ENCODE results near the gene USH1C. TPM values are rescaled to one million over a fixed set of nuclear protein-coding genes. Genes with fewer than 3 reads are reported as not detected.

Gene USH1C
- polyA plus RNA-seq, 6 donors from 2014 or later: not detected

DNA sequence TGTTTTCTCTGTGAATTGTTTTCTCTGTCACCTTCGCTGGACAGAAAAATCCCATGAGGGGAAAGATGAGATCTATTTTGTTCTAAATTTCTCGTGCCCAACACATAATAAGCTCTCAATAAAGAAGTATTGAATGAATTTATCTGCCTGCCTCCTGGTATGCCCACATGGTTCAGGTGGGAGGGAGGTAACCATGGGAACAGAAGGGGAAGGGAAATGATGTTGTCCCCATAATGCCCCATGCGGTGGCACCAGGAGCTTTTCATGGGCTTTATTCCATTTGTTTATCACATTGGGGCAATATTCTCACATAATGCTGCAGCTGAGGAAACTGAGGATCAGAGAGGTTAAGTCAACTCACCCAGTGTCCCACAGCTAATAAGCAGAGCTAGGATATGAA is 8.7 kb downstream of the USH1C start:
- Mint-ChIP-seq H3K9me3 (no peaks in the 10 kb centered on the region), H3K4me3 (no peak overlapping the region), H3K27ac (no peak overlapping the region), H3K36me3 (no peaks in the 10 kb centered on the region), H3K4me1 (no peaks in the 10 kb centered on the region), H3K27me3 (peaks cover 0 to 19% (median 5%) of the 10 kb centered on the region in 3 donors)
- no peak for DNase-seq
- no peak for ATAC-seq (ENCODE audit: low read depth in 2 of 2)

DNA sequence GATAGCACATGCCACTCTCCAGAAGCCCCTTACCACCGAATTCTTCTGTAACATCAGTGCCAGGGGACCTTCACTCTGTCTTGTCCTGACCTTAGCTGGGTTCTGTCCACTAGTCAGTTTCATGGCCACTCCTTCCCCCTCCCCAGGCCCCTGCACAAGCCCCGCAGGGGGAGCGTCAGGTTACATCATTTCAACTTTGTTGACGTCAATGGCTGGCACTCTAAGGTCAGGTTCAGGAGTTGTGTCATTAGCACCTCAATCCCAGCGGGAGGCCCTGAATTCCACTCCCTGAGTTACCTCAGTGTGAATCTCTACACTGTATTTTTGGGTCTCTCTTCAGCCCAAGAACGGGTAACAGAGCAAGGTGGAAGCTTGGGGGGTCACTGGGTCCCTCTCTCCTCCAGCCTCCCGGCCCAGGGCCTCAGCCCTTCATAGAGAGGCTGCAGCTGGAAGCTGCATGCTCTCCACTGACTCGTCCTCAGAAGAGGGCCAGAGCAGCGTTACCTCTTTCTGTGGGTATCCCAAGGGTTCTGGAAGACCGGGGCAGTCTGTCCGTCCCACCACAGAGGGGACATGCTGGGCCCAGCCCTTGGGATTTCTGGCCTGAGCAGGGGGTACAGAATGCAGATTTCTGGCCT is 10.3 kb downstream of the USH1C start:
- no peak for DNase-seq
- Mint-ChIP-seq H3K9me3 (no peaks in the 10 kb centered on the region), H3K4me3 (no peak overlapping the region), H3K27me3 (peaks cover 4 to 16% (median 5%) of the 10 kb centered on the region in 3 donors), H3K27ac (no peak overlapping the region), H3K36me3 (no peaks in the 10 kb centered on the region), H3K4me1 (no peaks in the 10 kb centered on the region)
- no peak for ATAC-seq (ENCODE audit: low read depth in 2 of 2)

DNA sequence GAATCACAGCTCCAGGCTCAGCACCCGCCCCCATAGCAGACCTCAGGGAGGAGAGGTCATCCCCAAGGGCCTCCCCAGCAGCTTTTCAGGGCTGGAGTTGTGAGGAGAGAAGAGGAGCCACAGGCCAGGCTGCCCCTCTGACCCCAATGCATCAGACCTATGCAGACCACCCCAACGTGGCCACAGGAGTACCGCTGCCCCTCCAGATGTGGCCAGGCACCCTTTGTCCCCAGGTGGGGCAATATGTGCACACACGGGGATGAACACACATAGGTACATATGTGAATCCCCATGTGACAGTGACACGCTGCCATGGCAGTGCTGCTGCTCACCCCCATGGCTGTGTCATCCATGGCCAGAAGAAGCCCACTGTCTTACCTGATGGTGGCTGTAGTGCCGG is 10.9 kb downstream of the USH1C start:
- no peaks in the 10 kb centered on the region for H3K9me3 Mint-ChIP-seq
- no peak for ATAC-seq (ENCODE audit: low read depth in 2 of 2)

DNA sequence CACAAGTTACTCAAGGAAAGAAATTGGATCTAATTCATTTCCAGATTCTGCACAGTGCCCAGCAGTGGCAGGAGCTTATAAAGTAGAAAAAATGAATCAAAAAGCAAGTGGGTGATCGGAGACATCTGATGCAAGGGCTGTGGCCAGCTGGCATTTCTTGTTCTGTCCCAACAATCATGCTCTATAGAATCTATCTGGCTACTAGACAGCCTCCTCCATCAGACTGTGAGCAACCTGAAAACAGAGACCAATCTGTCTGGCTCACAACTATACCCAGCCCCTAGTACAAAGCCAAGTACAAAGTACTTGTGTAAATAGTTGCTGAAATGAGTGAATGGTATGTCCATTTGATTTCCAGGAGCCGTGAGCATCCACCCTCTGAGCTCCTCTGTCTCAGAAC is 11.4 kb downstream of the USH1C start:
- Mint-ChIP-seq H3K9me3 (no peaks in the 10 kb centered on the region), H3K27me3 (peaks cover 4 to 16% (median 10%) of the 10 kb centered on the region in 3 donors), H3K4me3 (no peak overlapping the region), H3K27ac (no peak overlapping the region), H3K36me3 (no peaks in the 10 kb centered on the region), H3K4me1 (no peaks in the 10 kb centered on the region)
- DNase-seq (no peak), ATAC-seq (ENCODE audit: low read depth in 2 of 2) (no peak)

More for the DNA sequence above, 10.9 kb downstream of the USH1C start:
- Mint-ChIP-seq H3K27ac (no peak overlapping the region), H3K27me3 (peaks cover 4 to 16% (median 5%) of the 10 kb centered on the region in 3 donors), H3K36me3 (no peaks in the 10 kb centered on the region), H3K4me3 (no peak overlapping the region), H3K4me1 (no peaks in the 10 kb centered on the region)
- DNase-seq: no peak

DNA sequence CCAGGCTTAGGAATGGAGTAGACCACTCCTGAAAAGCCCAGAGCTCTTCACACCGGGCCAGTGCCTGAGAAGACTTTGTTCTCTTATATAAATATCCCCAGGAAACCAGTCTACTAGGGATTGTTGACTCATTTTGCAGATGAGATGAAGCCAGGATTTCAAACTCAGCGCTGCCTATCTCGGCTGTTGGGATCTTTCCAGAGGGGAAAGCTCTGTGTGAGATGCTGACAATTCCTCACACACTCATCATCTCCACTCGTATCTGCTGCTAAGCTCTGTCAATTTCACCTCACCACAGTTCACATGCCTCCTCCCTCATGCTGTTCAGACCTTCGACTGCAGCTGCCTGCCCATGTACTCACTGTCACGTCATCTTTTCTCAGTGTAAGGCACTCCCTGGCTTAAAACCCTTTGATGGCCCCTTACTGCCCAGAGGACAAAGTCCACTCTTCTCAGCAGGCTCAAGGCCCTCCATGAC is 12.5 kb downstream of the USH1C start:
- ATAC-seq (ENCODE audit: low read depth in 2 of 2) (no peak), DNase-seq (no peak)
- peaks cover 4 to 16% (median 11%) of the 10 kb centered on the region in 3 donors for H3K27me3 Mint-ChIP-seq
- H3K27ac Mint-ChIP-seq: no peak overlapping the region
- H3K9me3 Mint-ChIP-seq: no peaks in the 10 kb centered on the region
- H3K4me1 Mint-ChIP-seq: no peaks in the 10 kb centered on the region
- H3K4me3 Mint-ChIP-seq: no peak overlapping the region
- no peaks in the 10 kb centered on the region for H3K36me3 Mint-ChIP-seq

DNA sequence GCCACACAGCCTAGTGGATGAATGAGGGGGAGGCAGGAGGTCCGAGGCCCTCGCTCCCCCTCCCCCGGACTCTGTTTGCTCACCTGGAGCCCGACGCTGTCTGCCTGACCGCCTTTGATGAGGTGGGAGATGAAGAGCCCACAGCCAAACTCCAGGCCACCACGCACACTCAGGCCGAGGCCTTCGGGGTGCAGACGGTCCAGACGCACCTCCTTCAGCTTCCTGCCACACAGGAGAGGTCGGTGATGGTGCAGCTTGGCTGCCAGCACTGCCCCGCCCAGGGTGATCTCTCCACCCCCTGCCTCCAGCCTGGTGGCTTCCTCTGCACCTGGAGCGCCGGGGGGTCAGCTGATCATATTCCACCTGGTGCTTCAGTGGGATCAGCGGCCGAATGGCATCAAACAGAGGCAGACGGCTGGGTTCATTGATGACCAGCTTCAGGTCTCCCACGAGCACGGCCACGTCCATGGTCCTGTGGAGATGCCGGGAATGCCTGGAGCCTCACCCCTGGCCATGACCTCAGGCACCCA is 13.1 kb downstream of the USH1C start:
- no peak overlapping the region for H3K4me3 Mint-ChIP-seq
- DNase-seq: no peak

DNA sequence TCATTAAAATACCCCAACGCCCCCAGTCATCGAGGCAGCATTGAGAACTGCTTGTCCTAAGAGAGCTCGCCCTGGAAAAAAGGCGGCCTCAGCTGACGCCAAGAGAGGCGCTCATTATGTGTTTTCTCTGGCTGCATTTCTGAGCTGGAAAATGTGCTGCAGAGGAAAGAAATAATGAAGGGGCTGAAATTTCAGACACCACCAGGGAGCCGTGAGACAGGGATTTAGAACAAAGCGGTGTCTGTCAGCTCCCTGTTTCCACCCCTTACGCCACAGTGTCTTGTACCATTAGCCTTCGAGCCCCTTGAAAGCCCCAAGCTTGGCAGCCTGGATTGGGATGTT is 14.4 kb downstream of the USH1C start:
- no peaks in the 10 kb centered on the region for H3K4me1 Mint-ChIP-seq
- H3K27me3 Mint-ChIP-seq: peaks cover 4 to 27% (median 19%) of the 10 kb centered on the region in 3 donors
- no peak overlapping the region for H3K27ac Mint-ChIP-seq
- ATAC-seq (ENCODE audit: low read depth in 2 of 2) (no peak), DNase-seq (no peak)
- H3K9me3 Mint-ChIP-seq: no peaks in the 10 kb centered on the region
- H3K4me3 Mint-ChIP-seq: no peak overlapping the region
- H3K36me3 Mint-ChIP-seq: no peaks in the 10 kb centered on the region

More for the DNA sequence above, 13.1 kb downstream of the USH1C start:
- Mint-ChIP-seq H3K27ac (no peak overlapping the region), H3K4me1 (no peaks in the 10 kb centered on the region), H3K9me3 (no peaks in the 10 kb centered on the region), H3K36me3 (no peaks in the 10 kb centered on the region), H3K27me3 (peaks cover 4 to 20% (median 16%) of the 10 kb centered on the region in 3 donors)
- ATAC-seq (ENCODE audit: low read depth in 2 of 2): no peak

DNA sequence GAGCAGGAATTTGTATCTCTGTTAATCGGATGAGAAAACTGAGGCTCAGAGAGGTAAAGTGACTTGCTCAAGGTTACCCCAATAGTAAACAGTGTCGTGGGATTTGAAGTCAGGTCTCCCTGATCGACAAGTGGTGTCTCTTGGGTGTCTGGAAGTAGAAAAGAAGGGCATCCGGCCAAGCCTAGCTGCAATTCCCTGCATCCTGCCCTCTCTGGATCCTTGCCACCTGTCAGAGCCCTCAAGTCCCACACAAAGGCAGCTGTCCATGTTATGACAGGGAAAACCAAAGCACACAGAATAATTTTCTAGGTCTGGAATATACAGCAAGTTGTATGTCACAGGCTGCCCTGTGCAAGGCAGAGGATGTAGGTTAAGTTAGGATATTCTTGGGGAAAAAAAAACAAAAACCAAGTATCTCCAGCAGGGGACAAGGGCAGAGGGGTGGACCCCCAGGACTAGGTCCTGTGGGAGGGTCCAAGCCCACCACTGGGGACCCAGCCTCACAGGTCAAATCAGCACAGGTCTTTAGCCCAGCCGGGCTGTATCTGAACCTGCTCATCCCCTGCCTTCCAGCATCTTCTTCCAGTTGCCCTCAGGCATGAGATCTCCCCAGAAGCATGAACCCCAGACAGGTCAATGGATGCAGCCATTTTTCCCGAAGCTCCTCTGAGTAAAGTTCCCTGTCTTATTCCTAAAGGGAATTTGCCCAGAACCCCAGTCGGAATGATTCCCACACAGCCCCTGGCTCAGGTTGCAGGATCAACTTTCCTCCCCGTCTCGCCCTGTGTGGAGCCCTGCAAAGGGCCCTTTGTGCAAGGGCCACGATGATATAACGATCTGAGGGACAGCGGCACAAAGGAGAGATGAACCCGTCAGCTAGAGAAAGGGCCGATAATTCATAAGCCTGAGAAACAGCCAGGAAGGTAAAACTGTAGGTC is 15.0 kb downstream of the USH1C start:
- Mint-ChIP-seq H3K36me3 (no peaks in the 10 kb centered on the region), H3K4me1 (no peaks in the 10 kb centered on the region), H3K27me3 (peaks cover 4 to 33% (median 19%) of the 10 kb centered on the region in 3 donors), H3K27ac (no peak overlapping the region), H3K4me3 (peak overlapping the region in 1 of 8 donors; percentile 8), H3K9me3 (no peaks in the 10 kb centered on the region)
- no peak for ATAC-seq (ENCODE audit: low read depth in 2 of 2)
- DNase-seq: no peak

DNA sequence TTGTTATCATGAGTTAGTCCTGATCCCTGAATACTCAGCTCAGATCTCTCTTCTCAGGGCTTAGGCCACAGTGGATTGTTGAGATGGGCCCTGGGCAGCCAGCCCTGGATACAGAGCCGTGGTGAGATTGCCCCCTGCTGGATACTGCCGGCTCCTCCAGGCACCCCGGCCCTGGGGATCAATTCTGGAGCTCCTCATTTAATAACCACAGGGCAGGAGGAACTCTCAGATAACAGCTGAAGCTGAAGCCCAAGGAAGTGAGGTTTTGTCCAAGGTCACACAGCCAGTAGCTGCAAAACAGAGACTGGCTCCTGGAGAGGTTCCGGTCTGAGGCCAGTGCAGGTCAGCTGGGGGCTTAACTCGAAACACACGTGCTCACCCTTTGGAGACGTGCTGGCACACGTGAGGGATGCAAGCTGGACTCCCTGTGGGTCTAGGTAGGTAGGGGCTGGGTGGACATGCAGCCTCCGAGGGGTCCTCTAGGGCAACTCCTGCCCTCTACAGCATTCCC is 16.0 kb downstream of the USH1C start:
- Mint-ChIP-seq H3K27me3 (peaks cover 4 to 33% (median 19%) of the 10 kb centered on the region in 3 donors), H3K4me1 (no peaks in the 10 kb centered on the region), H3K36me3 (no peaks in the 10 kb centered on the region), H3K9me3 (no peaks in the 10 kb centered on the region), H3K27ac (no peak overlapping the region), H3K4me3 (no peak overlapping the region)
- ATAC-seq (ENCODE audit: low read depth in 2 of 2) (peak in 1 of 2 donors; percentile 36), DNase-seq (peak; percentile 11)

DNA sequence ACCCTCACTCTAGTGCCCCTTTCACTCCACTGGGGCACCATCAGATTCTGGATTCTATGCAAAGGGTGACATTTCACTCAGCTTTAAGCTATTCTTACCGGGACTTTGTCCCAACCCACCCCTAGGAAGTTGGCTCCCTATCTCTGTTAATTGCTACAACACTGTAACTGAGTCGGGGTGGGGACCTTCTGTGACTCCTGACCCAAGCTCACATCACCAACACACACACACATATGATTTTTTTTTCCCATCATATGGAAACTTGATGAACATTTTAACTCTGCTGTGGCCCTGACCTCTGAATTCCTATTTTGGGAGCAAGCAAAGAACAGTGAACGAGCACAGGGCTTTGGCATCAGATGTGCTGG is 16.6 kb downstream of the USH1C start:
- Mint-ChIP-seq H3K4me3 (no peak overlapping the region), H3K27ac (no peak overlapping the region), H3K27me3 (peaks cover 4 to 30% (median 19%) of the 10 kb centered on the region in 3 donors), H3K9me3 (no peaks in the 10 kb centered on the region), H3K36me3 (no peaks in the 10 kb centered on the region), H3K4me1 (no peaks in the 10 kb centered on the region)
- DNase-seq (no peak), ATAC-seq (ENCODE audit: low read depth in 2 of 2) (no peak)

DNA sequence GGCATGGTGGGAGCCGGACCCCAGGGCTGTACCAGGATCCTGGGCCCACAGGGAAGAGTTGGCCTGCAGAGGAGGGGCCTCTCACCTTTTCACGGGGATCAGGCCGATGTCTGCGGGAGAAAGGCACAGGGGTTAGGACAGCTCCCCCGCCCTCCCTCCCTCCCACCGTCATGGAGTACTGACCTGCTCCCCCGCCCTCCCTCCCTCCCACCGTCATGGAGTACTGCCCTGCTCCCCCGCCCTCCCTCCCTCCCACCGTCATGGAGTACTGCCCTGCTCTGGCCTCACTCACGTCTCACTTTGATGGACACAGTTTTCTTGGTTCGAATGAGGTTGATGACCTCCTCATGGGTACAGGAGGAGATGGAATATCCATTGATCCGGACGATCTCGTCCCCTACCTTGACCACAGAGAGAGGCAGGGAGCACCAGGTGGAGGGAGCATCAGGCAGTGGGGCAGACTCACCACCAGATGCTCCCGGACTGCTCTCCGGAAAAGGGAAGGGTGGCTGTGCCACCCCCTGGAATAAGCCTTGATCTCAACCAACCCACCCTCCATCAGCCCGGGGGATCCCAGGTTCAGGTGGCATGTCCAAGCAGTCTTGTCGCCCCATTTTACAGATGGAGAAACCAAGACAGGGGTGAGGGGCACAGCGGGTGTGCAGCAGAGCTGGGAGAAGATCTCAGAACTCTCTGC is 17.1 kb downstream of the USH1C start:
- no peak for ATAC-seq (ENCODE audit: low read depth in 2 of 2)
- H3K9me3 Mint-ChIP-seq: no peaks in the 10 kb centered on the region
- H3K27ac Mint-ChIP-seq: no peak overlapping the region
- H3K4me3 Mint-ChIP-seq: no peak overlapping the region
- DNase-seq: no peak
- no peaks in the 10 kb centered on the region for H3K36me3 Mint-ChIP-seq
- H3K4me1 Mint-ChIP-seq: no peaks in the 10 kb centered on the region
- peaks cover 4 to 25% (median 19%) of the 10 kb centered on the region in 3 donors for H3K27me3 Mint-ChIP-seq

DNA sequence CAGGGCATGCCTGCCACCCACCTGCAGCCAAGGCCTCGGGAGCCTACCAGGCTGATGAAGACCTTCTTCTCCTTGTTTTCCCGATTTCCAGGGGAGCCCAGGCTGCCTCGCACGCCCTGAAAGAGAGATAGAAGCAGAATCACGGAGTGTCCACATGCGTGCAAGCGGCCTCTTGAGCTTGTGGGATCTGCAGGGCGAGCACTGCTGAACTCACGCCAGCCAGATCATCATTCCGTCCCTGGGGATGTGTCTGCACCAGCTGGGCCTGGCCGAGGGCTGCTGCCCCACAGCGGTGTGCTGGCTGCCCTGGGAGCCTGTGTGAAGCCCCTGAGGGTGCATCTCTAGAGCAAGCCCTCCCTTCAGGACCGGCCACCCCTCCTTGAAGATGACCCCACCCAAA is 17.9 kb downstream of the USH1C start:
- Mint-ChIP-seq H3K27ac (no peak overlapping the region), H3K27me3 (peaks cover 4 to 19% (median 18%) of the 10 kb centered on the region in 3 donors), H3K4me1 (no peaks in the 10 kb centered on the region), H3K36me3 (no peaks in the 10 kb centered on the region), H3K4me3 (no peak overlapping the region), H3K9me3 (no peaks in the 10 kb centered on the region)
- ATAC-seq (ENCODE audit: low read depth in 2 of 2): no peak
- DNase-seq: no peak

DNA sequence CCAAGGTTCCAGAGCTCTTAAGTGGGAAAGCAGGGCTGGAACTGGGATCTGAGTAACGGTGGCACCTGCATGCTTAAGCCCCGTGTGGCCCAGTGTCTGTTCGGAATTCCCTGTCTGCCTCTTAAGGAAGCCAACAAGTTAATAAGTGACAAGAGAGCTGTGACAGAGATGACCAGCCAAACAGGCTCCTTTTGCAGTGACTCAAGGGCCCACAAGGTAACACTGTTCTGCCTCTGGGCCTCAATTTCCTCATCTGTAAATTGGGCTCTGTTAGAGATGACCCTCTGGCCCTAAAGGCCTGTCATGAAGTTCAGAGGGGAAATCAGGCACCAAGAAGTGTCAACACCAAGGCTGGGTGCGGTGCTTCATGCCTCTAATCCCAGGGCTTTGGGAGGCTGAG is 18.6 kb downstream of the USH1C start:
- Mint-ChIP-seq H3K4me3 (no peak overlapping the region), H3K27ac (no peak overlapping the region), H3K36me3 (no peaks in the 10 kb centered on the region), H3K27me3 (peaks cover 4 to 24% (median 18%) of the 10 kb centered on the region in 3 donors), H3K9me3 (no peaks in the 10 kb centered on the region), H3K4me1 (no peaks in the 10 kb centered on the region)
- ATAC-seq (ENCODE audit: low read depth in 2 of 2) (no peak), DNase-seq (no peak)

All from naive B cell (primary cell).